Measurements from ENCODE around the gene PAWR.
"Not testable (repeated sequence)": the region's sequence is repeated elsewhere in the genome, so short reads cannot be mapped to it uniquely, and the experiment has no call there.

The PAWR gene

DNA sequence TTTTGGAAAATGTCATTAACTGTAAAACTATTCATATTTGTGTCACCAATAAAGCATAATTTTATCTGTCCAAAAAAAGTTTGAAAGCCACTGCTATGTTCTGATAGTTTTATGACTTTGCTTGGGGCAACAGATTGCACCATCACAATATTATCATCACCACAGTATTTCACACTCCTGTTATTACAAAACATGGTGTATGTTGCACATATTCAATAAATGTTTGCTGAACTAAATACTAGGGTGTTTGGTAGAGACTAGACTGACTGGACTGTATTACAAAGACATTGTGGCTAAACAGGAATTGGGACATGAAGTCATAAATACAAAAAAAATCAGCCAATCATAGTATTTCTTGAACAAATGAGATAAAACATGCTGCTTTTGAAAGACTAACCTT, 55.1 kb downstream of the PAWR start:
- TF ChIP-seq ZFX (IDR thresholded peaks at IDR 0.05; ENCODE audit: borderline replicate concordance): no peak
- TF ChIP-seq, protein P1, sequence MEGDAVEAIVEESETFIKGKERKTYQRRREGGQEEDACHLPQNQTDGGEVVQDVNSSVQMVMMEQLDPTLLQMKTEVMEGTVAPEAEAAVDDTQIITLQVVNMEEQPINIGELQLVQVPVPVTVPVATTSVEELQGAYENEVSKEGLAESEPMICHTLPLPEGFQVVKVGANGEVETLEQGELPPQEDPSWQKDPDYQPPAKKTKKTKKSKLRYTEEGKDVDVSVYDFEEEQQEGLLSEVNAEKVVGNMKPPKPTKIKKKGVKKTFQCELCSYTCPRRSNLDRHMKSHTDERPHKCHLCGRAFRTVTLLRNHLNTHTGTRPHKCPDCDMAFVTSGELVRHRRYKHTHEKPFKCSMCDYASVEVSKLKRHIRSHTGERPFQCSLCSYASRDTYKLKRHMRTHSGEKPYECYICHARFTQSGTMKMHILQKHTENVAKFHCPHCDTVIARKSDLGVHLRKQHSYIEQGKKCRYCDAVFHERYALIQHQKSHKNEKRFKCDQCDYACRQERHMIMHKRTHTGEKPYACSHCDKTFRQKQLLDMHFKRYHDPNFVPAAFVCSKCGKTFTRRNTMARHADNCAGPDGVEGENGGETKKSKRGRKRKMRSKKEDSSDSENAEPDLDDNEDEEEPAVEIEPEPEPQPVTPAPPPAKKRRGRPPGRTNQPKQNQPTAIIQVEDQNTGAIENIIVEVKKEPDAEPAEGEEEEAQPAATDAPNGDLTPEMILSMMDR (IDR thresholded peaks at IDR 0.05): no peak
- H3K27ac ChIP-seq: no peak overlapping the region

- no peak for TF ChIP-seq ZFX (IDR thresholded peaks at IDR 0.05; ENCODE audit: borderline replicate concordance)
- TF ChIP-seq, protein P1 (IDR thresholded peaks at IDR 0.05): no peak
- no peak overlapping the region for H3K27ac ChIP-seq
Measured at GRCh38 chr12:79634957-79635471, 55.8 kb downstream of the PAWR start.

DNA sequence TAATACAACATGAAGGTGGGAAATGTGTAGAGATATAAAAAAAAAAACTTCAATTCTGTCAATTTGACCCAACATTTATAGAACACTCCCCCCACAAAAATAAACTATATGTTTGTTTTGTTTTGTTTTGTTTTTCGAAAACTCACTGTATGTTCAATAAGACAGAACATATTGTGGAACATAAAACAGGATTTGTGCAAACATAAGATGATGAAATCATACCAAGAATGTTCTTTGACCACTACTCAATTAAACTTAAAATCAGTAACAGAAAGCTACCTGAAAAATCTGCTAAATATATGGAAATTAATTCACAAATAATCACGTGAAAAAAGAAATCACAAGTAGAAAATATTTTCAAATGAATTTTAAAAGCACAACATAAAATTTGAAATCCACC, 61.2 kb downstream of the PAWR start:
- no peak overlapping the region for H3K27ac ChIP-seq
- TF ChIP-seq ZFX (IDR thresholded peaks at IDR 0.05; ENCODE audit: borderline replicate concordance): no peak
- TF ChIP-seq, protein P1 (IDR thresholded peaks at IDR 0.05): no peak

DNA sequence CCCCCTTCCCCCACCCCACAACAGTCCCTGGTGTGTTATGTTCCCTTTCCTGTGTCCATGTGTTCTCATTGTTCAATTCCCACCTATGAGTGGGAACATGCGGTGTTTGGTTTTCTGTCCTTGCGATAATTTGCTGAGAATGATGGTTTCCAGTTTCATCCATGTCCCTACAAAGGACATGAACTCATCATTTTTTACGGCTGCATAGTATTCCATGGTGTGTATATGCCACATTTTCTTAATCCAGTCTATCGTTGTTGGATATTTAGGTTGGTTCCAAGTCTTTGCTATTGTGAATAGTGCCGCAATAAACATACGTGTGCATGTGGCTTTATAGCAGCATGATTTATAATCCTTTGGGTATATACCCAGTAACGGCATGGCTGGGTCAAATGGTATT, 64.0 kb downstream of the PAWR start:
- not testable (repeated sequence) for H3K27ac ChIP-seq

DNA sequence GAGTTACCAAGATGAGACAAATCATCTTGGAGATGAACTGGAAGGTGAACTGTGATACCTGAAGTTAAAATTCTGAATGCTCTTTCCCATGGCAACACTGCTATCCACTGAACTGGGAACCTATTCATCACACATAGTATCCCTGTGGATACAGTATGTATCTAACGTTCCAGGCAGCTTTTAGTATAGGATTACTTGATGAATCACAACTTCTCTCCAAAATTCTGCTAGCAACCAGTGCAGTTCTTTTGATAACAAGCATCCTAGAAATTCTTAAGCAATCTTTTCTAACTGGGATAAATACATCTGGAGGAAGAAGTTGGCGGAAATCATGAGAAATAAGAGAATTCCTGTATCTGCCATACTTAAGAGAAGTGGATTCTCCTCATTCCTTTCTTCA, 66.4 kb downstream of the PAWR start:
- no peak overlapping the region for H3K27ac ChIP-seq
- no peak for TF ChIP-seq ZFX (IDR thresholded peaks at IDR 0.05; ENCODE audit: borderline replicate concordance)
- TF ChIP-seq, protein P1 (IDR thresholded peaks at IDR 0.05): no peak

DNA sequence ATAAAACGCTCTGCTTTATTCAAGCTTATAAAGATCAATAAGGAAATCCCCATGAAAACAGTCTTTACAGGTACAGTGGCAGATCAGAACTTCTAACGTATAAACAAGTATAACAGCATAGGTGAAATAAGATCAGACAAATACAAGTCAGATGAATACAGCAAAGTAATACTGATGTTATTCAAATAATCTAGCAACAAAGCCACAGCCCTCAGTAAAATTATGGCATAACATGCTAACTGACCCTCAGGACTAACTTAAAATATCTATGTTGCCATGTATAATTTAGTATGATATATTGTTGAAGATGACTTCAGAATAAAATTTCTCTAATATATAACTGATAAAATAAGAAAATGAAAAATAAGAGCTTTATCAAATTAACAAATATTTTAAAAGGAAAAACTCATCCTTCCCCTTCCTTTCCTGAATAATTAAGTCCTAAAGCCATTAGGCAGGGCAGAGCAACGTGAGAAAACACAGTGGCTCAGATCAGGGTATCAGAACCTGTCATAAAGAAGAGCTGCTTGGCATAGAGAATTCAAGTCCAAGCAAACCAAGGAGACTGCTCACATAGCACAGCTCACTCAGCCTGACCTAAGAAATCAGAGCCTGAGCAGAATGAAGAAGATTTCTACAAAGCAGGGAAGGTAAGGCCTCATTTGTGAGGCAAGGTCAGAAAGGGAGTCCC, 70.7 kb downstream of the PAWR start:
- H3K27ac ChIP-seq: no peak overlapping the region
- TF ChIP-seq, protein P1 (IDR thresholded peaks at IDR 0.05): no peak
- no peak for TF ChIP-seq ZFX (IDR thresholded peaks at IDR 0.05; ENCODE audit: borderline replicate concordance)

DNA sequence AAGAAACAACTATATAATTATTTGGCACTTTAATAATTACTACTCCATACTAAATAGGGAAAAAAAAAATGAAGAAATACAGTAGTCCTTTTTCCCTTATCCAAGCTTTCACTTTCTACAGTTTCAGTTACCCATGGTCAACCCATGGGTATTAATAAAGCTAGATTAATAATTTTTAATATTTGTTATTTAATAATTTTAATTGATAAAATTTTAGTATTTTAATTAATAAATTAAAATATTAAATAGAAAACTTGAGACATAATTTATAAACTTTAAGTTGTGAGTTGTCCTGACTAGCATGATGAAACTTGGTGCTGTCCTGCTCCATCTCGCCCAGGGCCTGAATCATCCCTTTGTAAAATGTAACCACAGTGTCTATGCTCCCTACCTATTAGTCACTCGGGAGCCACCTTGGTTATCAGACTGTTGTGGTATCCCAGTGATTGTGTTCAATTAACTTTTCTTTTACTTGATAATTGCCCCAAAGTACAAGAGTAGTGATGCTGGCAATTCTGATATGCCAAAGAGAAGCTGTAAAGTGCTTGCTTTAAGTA, 71.8 kb downstream of the PAWR start:
- no peak overlapping the region for H3K27ac ChIP-seq
- no peak for TF ChIP-seq ZFX (IDR thresholded peaks at IDR 0.05; ENCODE audit: borderline replicate concordance)
- TF ChIP-seq, protein P1 (IDR thresholded peaks at IDR 0.05): no peak

Data from 22Rv1 (cell line).